Fibroblast of mammary gland (primary cell): Measurements from ENCODE around the gene DMRTC1B.
"Not testable (repeated sequence)": the region's sequence is repeated elsewhere in the genome, so short reads cannot be mapped to it uniquely, and the experiment has no call there.

Experiments used
- DNase-seq: peaks from one replicate; pipeline ENCODE4 v3.0.0-alpha.2; 2010; ENCODE audit warnings: low read depth
- H3K4me3 ChIP-seq: 2 replicates; pipeline ENCODE4 v1.5.1; 2011; ENCODE audit warnings: low read depth, mild to moderate bottlenecking, low read length, moderate library complexity; ENCODE audit not compliant: control insufficient read depth
- CTCF ChIP-seq: conservative IDR thresholded peaks from 2 replicates; pipeline ENCODE4 v1.5.1; 2011; ENCODE audit warnings: low read depth, low read length, inconsistent platforms; ENCODE audit not compliant: control insufficient read depth, insufficient read depth

DMRTC1B gene

GRCh38 chrX:72776653-72777466 is at the start of gene DMRTC1B:
Gene DMRTC1B, plus strand, starts transcription at chrX:72776890. Its CDS starts 68,246 bp downstream, at chrX:72845136.
- DNase-seq, H3K4me3 ChIP-seq: not testable (repeated sequence)

- DNase-seq: no peak
- H3K4me3 ChIP-seq: no peak overlapping the region
- no peak for TF ChIP-seq CTCF
These were observed 48.8 kb upstream of the DMRTC1B start for GRCh38 chrX:72727846-72728245.

- H3K4me3 ChIP-seq, DNase-seq: not testable (repeated sequence)
These were observed 43.1 kb upstream of the DMRTC1B start for GRCh38 chrX:72733636-72734035.

- no peak for TF ChIP-seq CTCF
- H3K4me3 ChIP-seq: no peak overlapping the region
- DNase-seq: peak; percentile 52
These were observed 41.1 kb upstream of the DMRTC1B start for GRCh38 chrX:72735561-72735960.

GRCh38 chrX:72745546-72745945 is 31.1 kb upstream of the DMRTC1B start:
- not testable (repeated sequence) for H3K4me3 ChIP-seq, DNase-seq

GRCh38 chrX:72748545-72748944 is 28.1 kb upstream of the DMRTC1B start:
- not testable (repeated sequence) for H3K4me3 ChIP-seq, DNase-seq

GRCh38 chrX:72760454-72760853 is 16.2 kb upstream of the DMRTC1B start:
- not testable (repeated sequence) for H3K4me3 ChIP-seq, DNase-seq

GRCh38 chrX:72777467-72777790 is 739 bp downstream of the DMRTC1B start:
- not testable (repeated sequence) for DNase-seq, H3K4me3 ChIP-seq

- H3K4me3 ChIP-seq, DNase-seq: not testable (repeated sequence)
These were observed 1.5 kb downstream of the DMRTC1B start for GRCh38 chrX:72778146-72778545.

GRCh38 chrX:72782560-72782959 is 5.9 kb downstream of the DMRTC1B start, which contains the start of gene FAM236B:
Gene FAM236B, minus strand, starts transcription at chrX:72782660. Its CDS starts 100 bp downstream, at chrX:72782560.
- not testable (repeated sequence) for DNase-seq, H3K4me3 ChIP-seq

GRCh38 chrX:72783365-72783936 is 6.8 kb downstream of the DMRTC1B start:
- DNase-seq, H3K4me3 ChIP-seq: not testable (repeated sequence)

GRCh38 chrX:72783964-72784363 is 7.3 kb downstream of the DMRTC1B start:
- not testable (repeated sequence) for H3K4me3 ChIP-seq, DNase-seq

- not testable (repeated sequence) for DNase-seq
These were observed 11.5 kb downstream of the DMRTC1B start for GRCh38 chrX:72788142-72788541.

GRCh38 chrX:72790390-72790789 is 13.7 kb downstream of the DMRTC1B start:
- H3K4me3 ChIP-seq, DNase-seq: not testable (repeated sequence)

More at GRCh38 chrX:72788142-72788541, 11.5 kb downstream of the DMRTC1B start:
- H3K4me3 ChIP-seq: not testable (repeated sequence)

GRCh38 chrX:72808110-72808509 is 31.4 kb downstream of the DMRTC1B start, which contains the start of gene FAM236D:
Gene FAM236D, minus strand, starts transcription at chrX:72808210. Its CDS starts 100 bp downstream, at chrX:72808110.
- not testable (repeated sequence) for H3K4me3 ChIP-seq, DNase-seq

GRCh38 chrX:72830701-72831100 is 54.0 kb downstream of the DMRTC1B start:
- not testable (repeated sequence) for H3K4me3 ChIP-seq, DNase-seq
